LNCaP clone FGC (cell line): ENCODE results near the gene RASSF8.

Source experiments
- DNase-seq: peaks from one replicate; pipeline ENCODE4 v3.0.0-alpha.2; 2011; ENCODE audit warnings: low read depth
- H3K4me3 ChIP-seq: 2 replicates; pipeline ENCODE4 v1.5.1; 2011; ENCODE audit warnings: mild to moderate bottlenecking, low read depth, low read length, control low read depth
- CTCF ChIP-seq: IDR thresholded peaks from 2 replicates; pipeline ENCODE4 v1.5.1; 2012; ENCODE audit warnings: mild to moderate bottlenecking; ENCODE audit not compliant: control insufficient read depth, insufficient read depth; ENCODE audit errors: extremely low read depth

The RASSF8 gene

DNA sequence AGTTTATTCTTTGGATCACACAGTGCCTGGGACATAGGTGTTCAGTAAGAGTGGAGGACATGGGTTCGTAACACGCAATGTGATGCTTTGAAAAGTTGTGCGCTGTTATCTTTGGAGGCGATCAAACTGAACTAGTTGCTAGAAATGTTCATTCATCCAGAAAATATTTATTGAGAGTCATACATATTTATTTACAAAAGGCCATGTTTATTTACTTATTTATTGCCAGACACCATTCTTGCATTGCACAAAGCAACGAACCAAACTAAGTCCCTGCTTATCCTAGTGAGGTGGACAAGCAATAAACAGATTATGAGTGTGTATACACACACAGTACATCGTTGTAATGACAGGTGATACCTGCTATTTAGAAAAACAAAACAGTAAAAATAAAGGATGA is 153.8 kb downstream of the RASSF8 start:
- DNase-seq, result no peak
- TF ChIP-seq CTCF, result no peak
- no peak overlapping the region for H3K4me3 ChIP-seq

GRCh38 chr12:26112703-26113147 is 154.2 kb downstream of the RASSF8 start:
- no peak for DNase-seq
- 0 out of 2 replicates have a peak overlapping the region, but pooled peaks have one; percentile 4 for H3K4me3 ChIP-seq
- TF ChIP-seq CTCF, result no peak

- peak; percentile 72 for DNase-seq
- peak overlapping the region; percentile 47; the same call in 1 of the 2 replicates for H3K4me3 ChIP-seq
Measured at GRCh38 chr12:26113181-26113654, 154.7 kb downstream of the RASSF8 start.

GRCh38 chr12:26113853-26114719 is 155.6 kb downstream of the RASSF8 start:
- TF ChIP-seq CTCF, result 0 out of 2 replicates have a peak, but pooled peaks have one; percentile 8
- H3K4me3 ChIP-seq, result peak overlapping the region; percentile 47

More at GRCh38 chr12:26113181-26113654, 154.7 kb downstream of the RASSF8 start:
- TF ChIP-seq CTCF, result no peak

GRCh38 chr12:26114720-26115401 is 156.4 kb downstream of the RASSF8 start:
- H3K4me3 ChIP-seq, result peak overlapping the region; percentile 47; the same call in 1 of the 2 replicates
- DNase-seq, result no peak
- TF ChIP-seq CTCF, result no peak

More at GRCh38 chr12:26113853-26114719, 155.6 kb downstream of the RASSF8 start:
- DNase-seq, result no peak

GRCh38 chr12:26116829-26117715 is 158.6 kb downstream of the RASSF8 start:
- TF ChIP-seq CTCF, result no peak
- no peak overlapping the region for H3K4me3 ChIP-seq
- DNase-seq, result no peak
